HepG2 (cell line): ENCODE results near the gene RAD9A. TPM values are rescaled to one million over a fixed set of nuclear protein-coding genes. Genes with fewer than 3 reads are reported as not detected.

ENCODE experiments used
- AHR ChIP-seq: IDR thresholded peaks from 2 replicates; pipeline ENCODE4 v1.6.1; 2018; ENCODE audit warnings: missing genetic modification reagents, missing compliant biosample characterization
- ATF7 ChIP-seq, 2 experiments: fragments of 450-650 bp in 1 of 2; sonication (generic) in 1 of 2; formaldehyde crosslinking in 1 of 2; IDR thresholded peaks; 2 replicates each; pipeline versions ENCODE4 v1.4.0 to v1.6.1; 2016 to 2020; ENCODE audit warnings: antibody characterized with exemption in 1 of 2, mild to moderate bottlenecking in 1 of 2, missing genetic modification reagents in 1 of 2
- EP300 ChIP-seq, 3 experiments: sonication (generic) in 1 of 3; formaldehyde crosslinking in 1 of 3; IDR thresholded peaks; 2 replicates each; pipeline versions ENCODE4 v1.5.1 to v1.6.1; 2011 to 2020; ENCODE audit warnings: low read depth in 2 of 3, low read length in 2 of 3, borderline replicate concordance in 1 of 3, improper control_type of control experiment in 1 of 3, mild to moderate bottlenecking in 1 of 3, missing genetic modification reagents in 1 of 3, moderate library complexity in 1 of 3
- FLYWCH1 ChIP-seq: sonication (generic); formaldehyde crosslinking; IDR thresholded peaks from 2 replicates; pipeline ENCODE4 v1.8.1; 2023; ENCODE audit warnings: mild to moderate bottlenecking, missing genetic modification reagents
- KLF13 ChIP-seq: sonication (generic); formaldehyde crosslinking; IDR thresholded peaks from 2 replicates; pipeline ENCODE4 v1.4.0; 2020; ENCODE audit warnings: mild to moderate bottlenecking, missing genetic modification reagents
- PHF20 ChIP-seq: sonication (generic); formaldehyde crosslinking; IDR thresholded peaks from 2 replicates; pipeline ENCODE4 v1.5.0; 2020; ENCODE audit warnings: mild to moderate bottlenecking, missing genetic modification reagents
- PHF8 ChIP-seq: sonication (generic); formaldehyde crosslinking; IDR thresholded peaks from 2 replicates; pipeline ENCODE4 v1.5.0; 2020; ENCODE audit warnings: missing genetic modification reagents
- SNAPC2 ChIP-seq: sonication (generic); formaldehyde crosslinking; IDR thresholded peaks from 2 replicates; pipeline ENCODE4 v1.8.1; 2022; ENCODE audit warnings: mild to moderate bottlenecking, missing genetic modification reagents
- ZMYM3 ChIP-seq: sonication (generic); formaldehyde crosslinking; IDR thresholded peaks from 2 replicates; pipeline ENCODE4 v1.5.1; 2020; ENCODE audit warnings: mild to moderate bottlenecking, missing genetic modification reagents
- ZNF253 ChIP-seq: sonication (generic); formaldehyde crosslinking; IDR thresholded peaks from 2 replicates; pipeline ENCODE4 v1.8.0; 2022; ENCODE audit warnings: mild to moderate bottlenecking, missing genetic modification reagents, borderline replicate concordance
- ZNF547 ChIP-seq: sonication (generic); formaldehyde crosslinking; IDR thresholded peaks from 2 replicates; pipeline ENCODE4 v1.5.1; 2020; ENCODE audit warnings: mild to moderate bottlenecking, missing genetic modification reagents
- polyA plus RNA-seq, 8 experiments: library from polyadenylated mRNA; depleted of rRNA in 3 of 8; stranded (reverse) in 7 of 8; unstranded in 1 of 8; fragments of >200 nt; fragmentation: Illumina TruSeq in 4 of 8; extraction: Trizol in 4 of 8; gene quantifications; 2 replicates each; pipeline versions ENCODE4 v1.2.1 to v1.2.3, GENCODE V29; 2011 to 2016; ENCODE audit warnings: low read depth in 4 of 8, missing spikeins in 1 of 8, mixed read lengths in 1 of 8; ENCODE audit not compliant: insufficient read depth in 1 of 8
- total RNA-seq, 5 experiments: library from RNA; depleted of rRNA; stranded (reverse); fragments of >200 nt; fragmentation: Illumina TruSeq; extraction: Trizol; gene quantifications; 2 replicates each; pipeline ENCODE4 v1.2.3, GENCODE V29; 2016; ENCODE audit warnings: low read depth in 1 of 5
- TF ChIP-seq, protein P1 (sequence below): sonication (generic); formaldehyde crosslinking; IDR thresholded peaks from 2 replicates; pipeline ENCODE4 v1.9.0; 2022; ENCODE audit warnings: low read depth, missing genetic modification reagents
- TF ChIP-seq, protein P2 (sequence below): sonication (generic); formaldehyde crosslinking; conservative IDR thresholded peaks from 2 replicates; pipeline ENCODE4 v1.5.0; 2020; ENCODE audit warnings: missing genetic modification reagents
- TF ChIP-seq, protein P3 (sequence below): sonication (generic); formaldehyde crosslinking; IDR thresholded peaks from one replicate; pipeline ENCODE4 v1.5.1; 2020; ENCODE audit warnings: mild to moderate bottlenecking, missing genetic modification reagents; ENCODE audit errors: not compliant biosample characterization

RAD9A gene
- total and polyA plus RNA-seq, 2 of the 13 experiments (the other 11 are each of a cell fraction or from before 2014, with no cell fraction given), result 10.1 to 15.7 TPM

DNA sequence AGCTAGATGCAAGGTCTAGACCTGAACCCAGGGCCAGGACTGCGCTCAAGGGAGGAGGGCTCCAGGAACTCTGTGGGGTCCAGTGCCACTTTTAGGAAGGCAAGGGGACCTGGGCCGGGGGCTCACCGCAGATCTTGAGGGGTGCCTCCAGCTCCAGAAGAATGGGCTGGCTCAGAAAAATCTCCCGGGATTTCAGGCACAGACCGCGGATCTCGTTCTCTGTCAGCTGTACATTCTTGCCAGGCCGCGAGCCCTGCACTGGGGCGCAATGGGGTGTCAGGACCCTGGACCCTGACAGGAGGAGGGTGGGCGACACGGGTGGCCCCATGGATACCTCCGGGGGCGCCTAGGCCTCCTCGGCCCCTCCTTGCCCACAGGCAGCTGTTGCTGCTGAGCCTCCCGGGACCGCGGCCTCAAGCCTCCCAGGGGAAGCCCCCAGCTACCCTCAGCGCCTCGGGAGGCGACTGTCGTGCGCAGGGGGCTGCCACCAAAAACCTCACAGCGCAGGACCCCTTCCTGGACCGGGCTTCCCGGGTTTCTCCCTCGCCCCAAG is 9.2 kb downstream of the RAD9A start (continued):
- TF ChIP-seq ZNF547 (CRISPR knock-in tag) (no peak), EP300 (IDR thresholded peaks at IDR 0.05; ENCODE audit: low read depth in 2 of 2, low read length in 2 of 2) (no peak), EP300 (CRISPR knock-in tag; IDR thresholded peaks at IDR 0.05; ENCODE audit: borderline replicate concordance) (no peak), AHR (CRISPR knock-in tag) (no peak), KLF13 (CRISPR knock-in tag) (no peak), ZMYM3 (CRISPR knock-in tag) (no peak), PHF8 (peak; percentile 39; the same call in 1 of the 2 replicates), ATF7 (IDR thresholded peaks at IDR 0.05) (no peak), ATF7 (CRISPR knock-in tag; IDR thresholded peaks at IDR 0.05) (no peak), PHF20 (CRISPR knock-in tag) (no peak), ZNF253 (CRISPR knock-in tag) (no peak), FLYWCH1 (no peak), SNAPC2 (no peak)
- TF ChIP-seq, protein P1, sequence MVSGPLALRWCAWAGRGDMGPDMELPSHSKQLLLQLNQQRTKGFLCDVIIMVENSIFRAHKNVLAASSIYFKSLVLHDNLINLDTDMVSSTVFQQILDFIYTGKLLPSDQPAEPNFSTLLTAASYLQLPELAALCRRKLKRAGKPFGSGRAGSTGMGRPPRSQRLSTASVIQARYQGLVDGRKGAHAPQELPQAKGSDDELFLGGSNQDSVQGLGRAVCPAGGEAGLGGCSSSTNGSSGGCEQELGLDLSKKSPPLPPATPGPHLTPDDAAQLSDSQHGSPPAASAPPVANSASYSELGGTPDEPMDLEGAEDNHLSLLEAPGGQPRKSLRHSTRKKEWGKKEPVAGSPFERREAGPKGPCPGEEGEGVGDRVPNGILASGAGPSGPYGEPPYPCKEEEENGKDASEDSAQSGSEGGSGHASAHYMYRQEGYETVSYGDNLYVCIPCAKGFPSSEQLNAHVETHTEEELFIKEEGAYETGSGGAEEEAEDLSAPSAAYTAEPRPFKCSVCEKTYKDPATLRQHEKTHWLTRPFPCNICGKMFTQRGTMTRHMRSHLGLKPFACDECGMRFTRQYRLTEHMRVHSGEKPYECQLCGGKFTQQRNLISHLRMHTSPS (CRISPR knock-in tag), result no peak
- TF ChIP-seq, protein P2, sequence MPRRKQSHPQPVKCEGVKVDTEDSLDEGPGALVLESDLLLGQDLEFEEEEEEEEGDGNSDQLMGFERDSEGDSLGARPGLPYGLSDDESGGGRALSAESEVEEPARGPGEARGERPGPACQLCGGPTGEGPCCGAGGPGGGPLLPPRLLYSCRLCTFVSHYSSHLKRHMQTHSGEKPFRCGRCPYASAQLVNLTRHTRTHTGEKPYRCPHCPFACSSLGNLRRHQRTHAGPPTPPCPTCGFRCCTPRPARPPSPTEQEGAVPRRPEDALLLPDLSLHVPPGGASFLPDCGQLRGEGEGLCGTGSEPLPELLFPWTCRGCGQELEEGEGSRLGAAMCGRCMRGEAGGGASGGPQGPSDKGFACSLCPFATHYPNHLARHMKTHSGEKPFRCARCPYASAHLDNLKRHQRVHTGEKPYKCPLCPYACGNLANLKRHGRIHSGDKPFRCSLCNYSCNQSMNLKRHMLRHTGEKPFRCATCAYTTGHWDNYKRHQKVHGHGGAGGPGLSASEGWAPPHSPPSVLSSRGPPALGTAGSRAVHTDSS, result no peak
- TF ChIP-seq, protein P3, sequence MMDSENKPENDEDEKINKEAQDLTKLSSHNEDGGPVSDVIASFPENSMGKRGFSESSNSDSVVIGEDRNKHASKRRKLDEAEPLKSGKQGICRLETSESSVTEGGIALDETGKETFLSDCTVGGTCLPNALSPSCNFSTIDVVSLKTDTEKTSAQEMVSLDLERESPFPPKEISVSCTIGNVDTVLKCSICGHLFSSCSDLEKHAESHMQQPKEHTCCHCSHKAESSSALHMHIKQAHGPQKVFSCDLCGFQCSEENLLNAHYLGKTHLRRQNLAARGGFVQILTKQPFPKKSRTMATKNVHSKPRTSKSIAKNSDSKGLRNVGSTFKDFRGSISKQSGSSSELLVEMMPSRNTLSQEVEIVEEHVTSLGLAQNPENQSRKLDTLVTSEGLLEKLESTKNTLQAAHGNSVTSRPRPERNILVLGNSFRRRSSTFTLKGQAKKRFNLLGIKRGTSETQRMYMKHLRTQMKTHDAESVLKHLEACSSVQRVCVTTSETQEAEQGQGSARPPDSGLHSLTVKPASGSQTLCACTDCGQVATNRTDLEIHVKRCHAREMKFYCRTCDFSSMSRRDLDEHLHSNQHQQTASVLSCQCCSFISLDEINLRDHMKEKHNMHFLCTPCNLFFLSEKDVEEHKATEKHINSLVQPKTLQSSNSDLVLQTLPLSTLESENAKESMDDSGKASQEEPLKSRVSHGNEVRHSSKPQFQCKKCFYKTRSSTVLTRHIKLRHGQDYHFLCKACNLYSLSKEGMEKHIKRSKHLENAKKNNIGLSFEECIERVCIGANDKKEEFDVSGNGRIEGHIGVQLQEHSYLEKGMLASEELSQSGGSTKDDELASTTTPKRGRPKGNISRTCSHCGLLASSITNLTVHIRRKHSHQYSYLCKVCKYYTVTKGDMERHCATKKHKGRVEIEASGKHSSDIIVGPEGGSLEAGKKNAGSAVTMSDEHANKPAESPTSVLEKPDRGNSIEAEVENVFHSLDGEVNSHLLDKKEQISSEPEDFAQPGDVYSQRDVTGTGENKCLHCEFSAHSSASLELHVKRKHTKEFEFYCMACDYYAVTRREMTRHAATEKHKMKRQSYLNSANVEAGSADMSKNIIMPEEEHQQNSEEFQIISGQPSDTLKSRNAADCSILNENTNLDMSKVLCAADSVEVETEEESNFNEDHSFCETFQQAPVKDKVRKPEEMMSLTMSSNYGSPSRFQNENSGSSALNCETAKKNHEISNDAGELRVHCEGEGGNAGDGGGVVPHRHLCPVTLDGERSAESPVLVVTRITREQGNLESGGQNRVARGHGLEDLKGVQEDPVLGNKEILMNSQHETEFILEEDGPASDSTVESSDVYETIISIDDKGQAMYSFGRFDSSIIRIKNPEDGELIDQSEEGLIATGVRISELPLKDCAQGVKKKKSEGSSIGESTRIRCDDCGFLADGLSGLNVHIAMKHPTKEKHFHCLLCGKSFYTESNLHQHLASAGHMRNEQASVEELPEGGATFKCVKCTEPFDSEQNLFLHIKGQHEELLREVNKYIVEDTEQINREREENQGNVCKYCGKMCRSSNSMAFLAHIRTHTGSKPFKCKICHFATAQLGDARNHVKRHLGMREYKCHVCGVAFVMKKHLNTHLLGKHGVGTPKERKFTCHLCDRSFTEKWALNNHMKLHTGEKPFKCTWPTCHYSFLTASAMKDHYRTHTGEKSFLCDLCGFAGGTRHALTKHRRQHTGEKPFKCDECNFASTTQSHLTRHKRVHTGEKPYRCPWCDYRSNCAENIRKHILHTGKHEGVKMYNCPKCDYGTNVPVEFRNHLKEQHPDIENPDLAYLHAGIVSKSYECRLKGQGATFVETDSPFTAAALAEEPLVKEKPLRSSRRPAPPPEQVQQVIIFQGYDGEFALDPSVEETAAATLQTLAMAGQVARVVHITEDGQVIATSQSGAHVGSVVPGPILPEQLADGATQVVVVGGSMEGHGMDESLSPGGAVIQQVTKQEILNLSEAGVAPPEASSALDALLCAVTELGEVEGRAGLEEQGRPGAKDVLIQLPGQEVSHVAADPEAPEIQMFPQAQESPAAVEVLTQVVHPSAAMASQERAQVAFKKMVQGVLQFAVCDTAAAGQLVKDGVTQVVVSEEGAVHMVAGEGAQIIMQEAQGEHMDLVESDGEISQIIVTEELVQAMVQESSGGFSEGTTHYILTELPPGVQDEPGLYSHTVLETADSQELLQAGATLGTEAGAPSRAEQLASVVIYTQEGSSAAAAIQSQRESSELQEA, result no peak
